T1000 (cell line): ENCODE results near the gene ESRRB.

ENCODE experiments used
- DNase-seq: peaks from one replicate; lab custom pipeline; 2025; ENCODE audit warnings: mixed read lengths; lab: John Stamatoyannopoulos, UW

ESRRB gene

GRCh38 chr14:76541594-76542219 is 165.8 kb downstream of the ESRRB start:
- no peak for DNase-seq

DNA sequence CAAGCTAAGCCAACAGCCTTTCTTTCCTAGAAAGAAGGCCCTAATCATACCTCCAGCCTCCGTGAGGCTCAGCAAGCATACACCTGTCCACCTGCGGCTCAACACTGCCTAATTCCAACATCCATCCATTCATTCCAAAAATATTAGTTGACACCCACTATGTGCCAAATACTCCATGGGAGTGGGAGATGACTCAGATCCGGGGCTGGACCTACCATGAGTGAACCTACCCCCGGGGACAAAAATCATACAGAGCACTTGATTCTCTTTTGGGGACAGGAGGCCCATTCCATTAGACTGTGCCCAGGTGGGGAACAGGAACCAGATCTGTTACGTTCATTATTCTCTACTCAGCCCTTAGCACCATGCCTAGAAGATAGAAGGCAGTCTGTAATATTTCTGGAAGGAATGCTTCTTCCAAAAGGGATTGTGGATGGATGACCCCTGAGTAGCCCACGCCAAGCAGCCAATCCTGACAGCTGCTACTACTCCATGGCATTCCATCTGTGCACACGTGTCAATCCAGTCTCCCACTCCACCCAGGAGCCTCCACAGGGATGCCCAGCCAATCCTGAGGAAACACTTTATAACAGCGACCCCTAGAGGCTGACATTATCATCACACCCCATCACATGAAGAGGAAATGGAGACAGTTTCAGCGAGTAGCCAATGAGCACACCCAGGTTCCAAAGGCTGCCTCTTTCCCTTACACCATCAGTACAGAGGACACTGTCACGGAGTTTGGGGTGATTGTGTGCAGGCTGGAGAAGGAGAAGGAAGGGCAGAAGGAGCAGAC is 170.7 kb downstream of the ESRRB start:
- no peak for DNase-seq

GRCh38 chr14:76547831-76548230 is 171.9 kb downstream of the ESRRB start:
- DNase-seq, result no peak

GRCh38 chr14:76550534-76550933 is 174.6 kb downstream of the ESRRB start:
- no peak for DNase-seq

GRCh38 chr14:76551116-76551515 is 175.2 kb downstream of the ESRRB start:
- no peak for DNase-seq
